ENCODE data around the gene RAMP1.
"Not testable (repeated sequence)": the region's sequence is repeated elsewhere in the genome, so short reads cannot be mapped to it uniquely, and the experiment has no call there.

The RAMP1 gene

DNA sequence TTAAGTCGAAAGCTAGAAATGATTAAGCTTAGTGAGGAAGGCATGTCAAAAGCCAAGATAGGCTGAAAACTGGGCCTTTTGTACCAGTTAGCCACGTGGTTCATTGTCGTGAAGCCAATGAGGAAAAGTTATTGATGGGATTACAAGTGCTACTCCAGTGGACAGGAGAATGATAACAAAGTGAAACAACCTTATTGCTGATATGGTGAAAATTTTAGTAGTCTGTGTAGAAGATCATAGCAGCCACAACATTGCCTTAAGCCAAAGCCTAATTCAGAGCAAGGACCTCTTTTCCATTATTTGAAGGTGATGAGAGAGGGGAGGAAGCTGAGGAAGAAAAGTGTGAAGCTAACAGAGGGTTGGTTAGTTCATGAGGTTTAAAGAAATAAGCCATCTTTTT is 24.1 kb upstream of the RAMP1 start:
- Histone ChIP-seq H3K4me3 (ENCODE audit: low read length) (no peak overlapping the region), H3K9me3 (ENCODE audit: control insufficient read depth, insufficient read depth, low read length) (no peaks in the 10 kb centered on the region), H3K36me3 (ENCODE audit: control insufficient read depth, insufficient read depth, low read length) (no peaks in the 10 kb centered on the region), H3K27me3 (ENCODE audit: control insufficient read depth, insufficient read depth, low read length) (no peaks in the 10 kb centered on the region), H3K27ac (ENCODE audit: low read length) (no peak overlapping the region), H3K4me1 (ENCODE audit: control insufficient read depth, insufficient read depth, low read length) (no peaks in the 10 kb centered on the region)
- WGBS (ENCODE audit: insufficient coverage, insufficient read length): no CpG with 5 or more reads among the region's 3 CpGs
- DNase-seq (ENCODE audit: low read depth, low spot score): no peak

DNA sequence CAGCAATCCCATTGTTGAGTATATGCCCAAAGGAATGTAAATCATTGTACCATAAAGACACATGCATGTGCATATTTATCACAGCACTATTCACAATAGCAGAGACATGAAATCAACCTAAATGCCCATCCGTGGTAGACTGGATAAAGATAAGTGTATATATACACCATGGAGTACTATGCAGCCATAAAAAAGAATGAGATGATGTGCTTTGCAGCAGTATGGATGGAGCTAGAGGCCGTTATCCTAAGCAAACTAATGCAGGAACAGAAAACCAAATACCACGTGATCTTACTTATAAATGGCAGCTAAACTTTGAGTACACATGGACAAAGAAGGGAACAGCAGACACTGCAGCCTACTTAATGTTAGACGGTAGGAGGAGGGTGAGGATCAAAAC is 18.4 kb upstream of the RAMP1 start:
- Histone ChIP-seq H3K27me3 (ENCODE audit: control insufficient read depth, insufficient read depth, low read length) (no peaks in the 10 kb centered on the region), H3K36me3 (ENCODE audit: control insufficient read depth, insufficient read depth, low read length) (no peaks in the 10 kb centered on the region), H3K4me1 (ENCODE audit: control insufficient read depth, insufficient read depth, low read length) (no peaks in the 10 kb centered on the region), H3K4me3 (ENCODE audit: low read length) (no peak overlapping the region), H3K9me3 (ENCODE audit: control insufficient read depth, insufficient read depth, low read length) (no peaks in the 10 kb centered on the region), H3K27ac (ENCODE audit: low read length) (no peak overlapping the region)
- WGBS (ENCODE audit: insufficient coverage, insufficient read length): no CpG with 5 or more reads among the region's 4 CpGs
- no peak for DNase-seq (ENCODE audit: low read depth, low spot score)

- not testable (repeated sequence) for H3K27me3 ChIP-seq (ENCODE audit: control insufficient read depth, insufficient read depth, low read length); H3K9me3 ChIP-seq (ENCODE audit: control insufficient read depth, insufficient read depth, low read length); H3K36me3 ChIP-seq (ENCODE audit: control insufficient read depth, insufficient read depth, low read length); H3K27ac ChIP-seq (ENCODE audit: low read length); H3K4me1 ChIP-seq (ENCODE audit: control insufficient read depth, insufficient read depth, low read length); DNase-seq (ENCODE audit: low read depth, low spot score); H3K4me3 ChIP-seq (ENCODE audit: low read length)
- WGBS (ENCODE audit: insufficient coverage, insufficient read length): no CpG with 5 or more reads among the region's 12 CpGs
These were observed 10.5 kb upstream of the RAMP1 start for GRCh38 chr2:237848940-237849339.

DNA sequence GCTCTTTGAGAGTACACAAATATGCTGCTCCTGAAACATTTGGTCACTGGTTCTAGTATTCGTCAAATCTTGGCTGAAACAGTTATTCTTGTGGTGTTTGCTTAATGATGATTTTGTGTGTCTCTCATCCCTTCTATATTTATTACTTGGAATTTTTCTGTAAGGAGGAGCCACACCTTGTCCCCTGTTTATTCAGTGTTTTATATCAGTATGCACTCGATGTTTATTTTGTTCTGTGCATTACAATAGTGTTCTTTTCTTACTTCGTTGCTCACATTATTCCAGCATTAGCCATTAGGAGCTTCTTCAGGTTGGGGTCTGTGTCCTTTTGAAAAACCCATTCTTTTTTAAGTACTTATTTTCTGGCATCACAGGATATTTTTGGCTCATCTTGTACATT is 5.1 kb upstream of the RAMP1 start:
- Histone ChIP-seq H3K27me3 (ENCODE audit: control insufficient read depth, insufficient read depth, low read length) (peaks cover 3% of the 10 kb centered on the region), H3K36me3 (ENCODE audit: control insufficient read depth, insufficient read depth, low read length) (no peaks in the 10 kb centered on the region), H3K9me3 (ENCODE audit: control insufficient read depth, insufficient read depth, low read length) (peaks cover under 1% of the 10 kb centered on the region; the same call in 1 of the 2 replicates), H3K4me3 (ENCODE audit: low read length) (no peak overlapping the region), H3K4me1 (ENCODE audit: control insufficient read depth, insufficient read depth, low read length) (peaks cover 4% of the 10 kb centered on the region; the same call in 1 of the 2 replicates), H3K27ac (ENCODE audit: low read length) (no peak overlapping the region)
- WGBS (ENCODE audit: insufficient coverage, insufficient read length): no CpG with 5 or more reads among the region's 3 CpGs
- no peak for DNase-seq (ENCODE audit: low read depth, low spot score)

DNA sequence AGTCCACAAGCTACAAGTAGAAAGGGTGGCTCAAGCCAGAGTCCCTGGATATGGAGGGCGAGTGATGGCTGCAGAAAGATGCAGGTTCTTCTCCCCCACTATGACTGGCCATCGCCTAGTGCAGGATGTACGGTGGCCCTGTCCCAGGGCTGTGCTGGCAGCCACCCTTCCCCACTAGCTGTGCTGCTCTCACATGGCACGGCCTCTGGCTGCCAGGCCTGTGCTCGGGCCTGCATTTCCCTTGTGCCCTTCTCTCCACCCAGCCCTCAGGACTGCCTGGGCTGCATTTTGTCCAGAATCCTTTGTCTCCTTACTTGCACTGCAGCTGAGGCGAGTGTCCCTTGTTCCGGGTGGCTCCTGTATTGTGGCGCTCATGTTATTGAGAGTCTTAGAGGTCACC is 1.6 kb upstream of the RAMP1 start:
- Histone ChIP-seq H3K27ac (ENCODE audit: low read length) (no peak overlapping the region), H3K36me3 (ENCODE audit: control insufficient read depth, insufficient read depth, low read length) (no peaks in the 10 kb centered on the region), H3K4me3 (ENCODE audit: low read length) (no peak overlapping the region), H3K9me3 (ENCODE audit: control insufficient read depth, insufficient read depth, low read length) (no peaks in the 10 kb centered on the region), H3K27me3 (ENCODE audit: control insufficient read depth, insufficient read depth, low read length) (peaks cover 12% of the 10 kb centered on the region), H3K4me1 (ENCODE audit: control insufficient read depth, insufficient read depth, low read length) (peaks cover 4% of the 10 kb centered on the region; the same call in 1 of the 2 replicates)
- no CpG with 5 or more reads among the region's 8 CpGs for WGBS (ENCODE audit: insufficient coverage, insufficient read length)
- DNase-seq (ENCODE audit: low read depth, low spot score): no peak

GRCh38 chr2:237858294-237859081 is 935 bp upstream of the RAMP1 start:
- Histone ChIP-seq H3K27me3 (ENCODE audit: control insufficient read depth, insufficient read depth, low read length) (peaks cover 12% of the 10 kb centered on the region), H3K9me3 (ENCODE audit: control insufficient read depth, insufficient read depth, low read length) (no peaks in the 10 kb centered on the region)
- DNase-seq (ENCODE audit: low read depth, low spot score): peak; percentile 45

DNA sequence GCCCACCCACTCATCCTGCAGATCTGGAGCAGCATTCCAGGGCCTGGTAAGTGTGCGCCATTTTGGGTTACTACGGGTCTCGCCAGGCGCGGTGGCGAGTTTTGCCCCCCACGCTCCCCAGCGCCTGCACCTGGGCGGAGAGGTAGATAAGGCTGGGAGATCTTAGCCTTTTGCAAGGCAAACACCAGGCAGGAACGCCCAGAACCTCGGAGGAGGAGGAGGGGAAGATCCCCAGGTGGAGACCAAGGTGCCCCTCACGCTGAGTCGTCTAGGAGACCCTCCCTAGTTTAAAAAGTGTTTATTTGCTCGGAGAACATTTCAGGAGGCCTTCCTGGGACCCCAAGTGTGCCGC is 365 bp upstream of the RAMP1 start:
- Histone ChIP-seq H3K27ac (ENCODE audit: low read length) (no peak overlapping the region), H3K9me3 (ENCODE audit: control insufficient read depth, insufficient read depth, low read length) (no peaks in the 10 kb centered on the region), H3K27me3 (ENCODE audit: control insufficient read depth, insufficient read depth, low read length) (peaks cover 12% of the 10 kb centered on the region), H3K4me3 (ENCODE audit: low read length) (peak overlapping the region; percentile 9; the same call in 1 of the 2 replicates), H3K36me3 (ENCODE audit: control insufficient read depth, insufficient read depth, low read length) (no peaks in the 10 kb centered on the region), H3K4me1 (ENCODE audit: control insufficient read depth, insufficient read depth, low read length) (peaks cover 4% of the 10 kb centered on the region; the same call in 1 of the 2 replicates)
- no CpG with 5 or more reads among the region's 15 CpGs for WGBS (ENCODE audit: insufficient coverage, insufficient read length)
- DNase-seq (ENCODE audit: low read depth, low spot score): no peak

More at GRCh38 chr2:237858294-237859081, 935 bp upstream of the RAMP1 start:
- Histone ChIP-seq H3K4me3 (ENCODE audit: low read length) (no peak overlapping the region), H3K36me3 (ENCODE audit: control insufficient read depth, insufficient read depth, low read length) (no peaks in the 10 kb centered on the region), H3K4me1 (ENCODE audit: control insufficient read depth, insufficient read depth, low read length) (peaks cover 4% of the 10 kb centered on the region; the same call in 1 of the 2 replicates), H3K27ac (ENCODE audit: low read length) (no peak overlapping the region)
- WGBS (ENCODE audit: insufficient coverage, insufficient read length): no CpG with 5 or more reads among the region's 14 CpGs

DNA sequence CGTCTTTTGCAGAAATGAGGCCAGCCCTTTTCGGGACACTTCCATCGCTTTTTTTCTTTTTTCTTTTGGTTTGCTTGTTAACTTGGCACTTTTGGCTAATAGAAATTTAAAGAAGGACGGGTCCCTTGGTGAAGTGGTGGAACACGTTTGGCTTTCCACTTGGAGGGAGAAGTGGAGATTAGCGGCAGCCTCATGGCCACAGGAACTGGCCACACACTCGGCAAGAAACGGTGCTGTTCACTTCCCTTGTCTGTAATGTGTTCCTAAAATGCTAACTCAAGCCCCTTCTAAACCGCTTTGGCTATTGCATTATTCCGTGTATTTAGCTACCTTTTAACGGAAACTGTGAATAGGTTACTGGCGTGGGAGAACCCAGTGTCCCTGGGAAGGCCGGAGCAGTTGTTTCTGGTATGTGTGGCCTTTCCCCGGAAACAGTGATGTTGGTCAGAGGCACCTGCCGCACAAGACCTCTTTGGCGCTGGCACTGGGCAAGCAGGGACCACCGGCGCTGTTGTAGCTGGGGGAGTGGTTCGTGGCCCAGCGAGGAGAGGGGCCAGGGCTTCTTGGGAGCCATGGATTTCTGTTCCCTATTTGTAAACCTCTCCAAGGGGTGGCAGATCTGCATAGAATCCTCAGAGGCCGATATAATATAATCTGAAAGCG is 981 bp downstream of the RAMP1 start:
- Histone ChIP-seq H3K27me3 (ENCODE audit: control insufficient read depth, insufficient read depth, low read length) (peaks cover 12% of the 10 kb centered on the region), H3K4me1 (ENCODE audit: control insufficient read depth, insufficient read depth, low read length) (peaks cover 7% of the 10 kb centered on the region; the same call in 1 of the 2 replicates), H3K36me3 (ENCODE audit: control insufficient read depth, insufficient read depth, low read length) (no peaks in the 10 kb centered on the region), H3K4me3 (ENCODE audit: low read length) (no peak overlapping the region), H3K27ac (ENCODE audit: low read length) (no peak overlapping the region), H3K9me3 (ENCODE audit: control insufficient read depth, insufficient read depth, low read length) (no peaks in the 10 kb centered on the region)
- WGBS (ENCODE audit: insufficient coverage, insufficient read length): no CpG with 5 or more reads among the region's 22 CpGs
- no peak for DNase-seq (ENCODE audit: low read depth, low spot score)

- Histone ChIP-seq H3K9me3 (ENCODE audit: control insufficient read depth, insufficient read depth, low read length) (no peaks in the 10 kb centered on the region), H3K4me3 (ENCODE audit: low read length) (no peak overlapping the region), H3K27ac (ENCODE audit: low read length) (no peak overlapping the region), H3K36me3 (ENCODE audit: control insufficient read depth, insufficient read depth, low read length) (no peaks in the 10 kb centered on the region), H3K4me1 (ENCODE audit: control insufficient read depth, insufficient read depth, low read length) (peaks cover 7% of the 10 kb centered on the region; the same call in 1 of the 2 replicates), H3K27me3 (ENCODE audit: control insufficient read depth, insufficient read depth, low read length) (peaks cover 12% of the 10 kb centered on the region)
- no CpG with 5 or more reads among the region's 11 CpGs for WGBS (ENCODE audit: insufficient coverage, insufficient read length)
- DNase-seq (ENCODE audit: low read depth, low spot score): no peak
These were observed 2.6 kb downstream of the RAMP1 start for GRCh38 chr2:237861875-237862527.

DNA sequence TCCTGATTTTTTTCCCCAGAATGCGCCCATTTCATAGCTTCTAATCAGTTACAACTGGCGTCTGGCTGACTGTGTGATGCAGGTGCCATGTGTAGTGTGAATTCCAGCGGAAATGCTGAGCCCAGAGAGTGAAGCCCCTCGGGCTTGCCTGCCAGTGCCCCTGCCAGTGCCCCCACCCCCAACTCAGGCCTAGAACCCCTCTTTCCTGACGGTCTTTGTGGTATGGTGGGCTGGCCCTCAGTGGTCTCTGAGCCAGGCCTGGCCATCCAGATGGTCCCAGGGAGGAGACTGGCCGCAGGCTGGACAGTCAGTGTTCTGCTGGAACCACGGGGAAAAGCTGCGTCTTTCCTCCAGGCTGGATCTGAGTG is 3.1 kb downstream of the RAMP1 start:
- Histone ChIP-seq H3K27me3 (ENCODE audit: control insufficient read depth, insufficient read depth, low read length) (peaks cover 12% of the 10 kb centered on the region), H3K36me3 (ENCODE audit: control insufficient read depth, insufficient read depth, low read length) (no peaks in the 10 kb centered on the region), H3K9me3 (ENCODE audit: control insufficient read depth, insufficient read depth, low read length) (no peaks in the 10 kb centered on the region)

More for the DNA sequence above, 3.1 kb downstream of the RAMP1 start:
- DNase-seq (ENCODE audit: low read depth, low spot score): no peak
- Histone ChIP-seq H3K27ac (ENCODE audit: low read length) (no peak overlapping the region), H3K4me3 (ENCODE audit: low read length) (no peak overlapping the region), H3K4me1 (ENCODE audit: control insufficient read depth, insufficient read depth, low read length) (peaks cover 7% of the 10 kb centered on the region; the same call in 1 of the 2 replicates)
- no CpG with 5 or more reads among the region's 8 CpGs for WGBS (ENCODE audit: insufficient coverage, insufficient read length)
